HuH-7 (cell line): ENCODE results near the gene AGRN.

ENCODE experiments used
- DNase-seq: peaks from one replicate; pipeline ENCODE4 v3.0.0; 2011; ENCODE audit warnings: low spot score

Gene AGRN

DNA sequence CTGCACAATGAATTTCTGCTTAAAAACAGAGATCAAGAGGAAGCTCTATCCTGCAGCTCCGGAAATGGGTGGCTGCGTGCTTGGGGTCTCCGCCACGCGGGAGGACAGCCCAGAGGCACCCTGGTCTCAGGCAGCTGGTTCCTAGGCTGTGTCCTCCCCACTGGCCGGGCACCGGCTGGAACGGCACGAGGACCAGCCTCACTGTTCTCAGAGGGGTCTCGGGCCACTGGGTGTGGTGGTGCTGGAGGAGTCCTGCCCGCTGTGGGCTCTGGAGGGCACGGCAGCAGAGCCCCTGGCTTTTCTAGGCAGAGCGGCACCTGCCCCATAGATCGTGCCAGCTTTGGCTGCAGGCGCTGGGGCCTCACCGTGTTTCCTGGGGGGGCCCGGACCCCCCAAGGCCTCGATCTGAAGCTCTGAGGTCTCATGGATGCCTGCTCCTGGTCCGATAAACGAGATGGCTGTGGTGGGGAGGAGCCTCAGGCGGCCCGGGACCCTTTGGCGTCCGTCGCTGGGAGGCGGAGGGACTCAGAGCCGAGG lies 62.4 kb downstream of the AGRN start:
- DNase-seq, result no peak

DNA sequence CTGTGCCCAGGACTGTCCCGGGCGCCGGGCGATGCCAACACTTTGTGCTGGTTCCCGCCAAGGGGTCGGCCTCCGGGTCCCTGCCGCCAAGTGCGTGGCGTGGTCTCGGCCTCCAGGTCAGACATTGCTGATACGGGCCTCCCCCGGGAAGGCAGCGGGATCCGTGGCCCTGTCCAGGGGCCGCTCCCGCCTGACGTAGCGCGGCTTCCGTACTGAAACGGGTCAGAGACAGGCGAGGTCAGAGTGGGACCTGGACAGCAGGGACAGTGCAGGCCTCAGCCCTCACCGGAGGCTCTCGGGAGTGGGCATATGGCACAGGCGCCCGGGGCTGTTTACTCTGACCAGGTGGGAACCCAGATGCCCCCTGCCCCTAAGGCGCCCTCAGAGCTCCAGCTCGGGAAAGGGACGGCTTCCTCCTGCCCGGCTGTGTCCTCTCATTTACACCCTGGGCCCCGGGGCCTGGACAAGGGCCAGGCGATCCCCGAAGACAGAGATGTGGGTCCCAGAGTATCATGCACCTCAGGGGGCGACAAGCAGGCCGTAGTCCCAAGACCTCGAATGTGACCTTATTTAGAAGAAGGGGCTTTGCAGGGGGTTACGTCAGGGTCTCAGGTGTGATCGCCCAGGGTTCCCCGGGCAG lies 63.0 kb downstream of the AGRN start:
- no peak for DNase-seq

DNA sequence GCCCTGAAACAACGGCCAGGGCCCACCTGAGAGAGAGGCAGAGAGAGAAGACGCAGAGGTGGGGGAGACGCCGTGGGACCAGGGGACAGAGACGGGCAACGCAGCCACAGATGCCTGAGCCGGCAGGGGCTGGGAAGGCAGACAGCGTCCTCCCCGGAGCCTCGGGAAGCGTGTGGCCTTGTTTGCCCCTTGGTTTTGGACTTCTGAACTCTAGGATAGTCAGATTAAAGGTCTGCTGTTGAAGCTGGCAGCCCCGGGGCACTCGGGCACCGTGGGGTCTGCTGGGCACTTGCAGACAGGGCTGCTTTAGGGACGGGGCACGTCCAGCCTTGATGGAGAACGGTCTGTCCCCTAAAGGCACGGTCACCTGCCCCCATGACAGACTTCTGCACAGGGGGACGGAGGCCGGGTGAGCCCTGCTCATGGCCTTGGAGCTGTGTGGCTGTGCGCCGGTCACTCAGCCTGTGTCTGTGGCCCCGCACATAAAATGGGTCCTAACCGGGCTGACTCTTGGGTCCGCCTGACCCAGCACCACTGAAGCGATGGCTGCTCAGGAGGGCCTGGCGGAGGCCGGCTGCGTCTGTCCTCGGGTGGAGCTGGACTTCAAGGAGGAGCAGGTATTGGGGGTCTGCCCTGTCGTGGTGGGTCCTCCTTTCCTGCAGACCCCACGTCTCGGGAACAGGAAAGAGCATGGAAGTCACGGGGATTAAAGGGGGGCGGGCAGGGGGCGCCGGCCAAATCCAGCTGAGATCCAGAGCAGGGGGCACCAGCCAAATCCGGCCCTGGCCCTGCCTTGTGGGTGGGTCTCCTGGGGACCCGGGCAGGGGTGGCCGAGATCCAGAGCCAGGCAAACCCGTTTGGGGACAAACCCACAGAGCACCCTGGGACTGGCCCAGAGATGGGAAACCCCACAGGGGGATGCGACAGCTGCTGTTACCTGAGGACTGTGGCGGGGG lies 63.8 kb downstream of the AGRN start:
- no peak for DNase-seq

DNA sequence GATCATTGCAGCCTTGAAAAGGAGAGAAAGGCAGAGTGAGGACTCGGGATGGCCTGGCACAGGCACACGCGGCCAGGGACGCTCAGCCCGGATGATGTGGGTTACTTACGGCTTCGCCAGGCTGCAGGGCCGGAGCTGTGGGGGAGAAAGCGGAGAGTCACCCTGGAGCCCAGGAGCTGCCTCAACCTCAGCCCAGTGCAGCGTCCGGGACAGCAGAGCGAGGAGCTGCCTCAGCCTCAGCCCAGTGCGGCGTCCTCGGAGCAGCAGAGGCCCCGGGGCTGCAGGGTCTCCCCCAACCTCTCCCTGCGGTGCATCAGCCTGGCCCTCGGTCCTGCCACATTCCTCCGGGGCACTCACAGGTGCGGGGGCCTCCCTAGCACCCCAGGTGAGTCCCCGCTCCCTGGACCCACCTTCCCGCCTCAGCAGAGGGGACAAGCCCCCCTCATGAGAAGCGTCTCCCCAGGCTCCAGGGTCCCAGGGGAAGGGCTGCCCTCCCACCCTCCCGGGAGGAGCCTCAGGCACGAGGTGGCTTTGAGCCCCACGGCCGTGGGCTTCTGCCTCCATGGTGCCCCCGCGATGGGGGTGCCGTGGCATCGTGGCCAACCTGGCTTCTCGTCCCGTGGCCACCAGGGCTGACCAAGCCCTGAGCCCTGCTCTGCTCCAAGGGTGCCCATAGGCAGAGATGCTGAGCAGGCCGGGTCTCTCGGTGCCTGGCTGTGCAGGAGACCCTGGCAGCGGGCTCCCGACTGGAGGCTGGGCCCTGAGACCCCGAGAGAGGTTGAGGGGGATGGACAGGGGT lies 64.7 kb downstream of the AGRN start:
- DNase-seq, result no peak

DNA sequence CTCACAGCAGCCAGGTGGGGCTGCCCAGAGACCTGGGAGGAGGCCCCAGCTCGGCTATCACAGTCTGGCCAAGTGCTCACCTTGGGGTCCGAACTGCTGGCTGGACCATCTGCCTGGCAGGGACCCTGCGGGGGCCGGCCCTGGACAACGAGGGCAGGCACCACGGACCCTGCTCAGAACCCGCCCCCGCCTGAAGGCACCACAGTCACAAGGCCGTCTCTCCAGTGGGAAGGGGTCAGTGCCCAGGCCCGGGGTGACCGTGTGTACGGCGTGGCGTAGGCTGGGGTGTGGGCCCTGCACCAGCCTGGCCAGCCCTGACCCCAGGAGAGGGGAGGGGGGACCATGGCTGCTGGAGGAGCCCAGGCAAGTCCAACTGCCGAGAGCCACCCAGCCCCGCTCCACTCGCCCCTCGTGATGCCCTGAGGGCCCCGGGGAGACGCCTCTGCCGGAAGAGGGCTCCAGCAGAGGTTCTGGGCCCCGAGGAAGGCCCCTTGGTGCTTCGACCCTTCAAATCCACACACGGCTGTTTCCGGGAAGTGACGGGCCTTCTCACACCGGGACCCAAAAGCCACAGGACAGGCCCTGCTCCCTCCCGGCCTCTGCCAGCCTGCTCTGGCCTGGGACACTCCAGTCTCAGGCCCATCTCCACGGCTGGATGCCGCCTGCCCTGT lies 65.4 kb downstream of the AGRN start:
- DNase-seq, result no peak

DNA sequence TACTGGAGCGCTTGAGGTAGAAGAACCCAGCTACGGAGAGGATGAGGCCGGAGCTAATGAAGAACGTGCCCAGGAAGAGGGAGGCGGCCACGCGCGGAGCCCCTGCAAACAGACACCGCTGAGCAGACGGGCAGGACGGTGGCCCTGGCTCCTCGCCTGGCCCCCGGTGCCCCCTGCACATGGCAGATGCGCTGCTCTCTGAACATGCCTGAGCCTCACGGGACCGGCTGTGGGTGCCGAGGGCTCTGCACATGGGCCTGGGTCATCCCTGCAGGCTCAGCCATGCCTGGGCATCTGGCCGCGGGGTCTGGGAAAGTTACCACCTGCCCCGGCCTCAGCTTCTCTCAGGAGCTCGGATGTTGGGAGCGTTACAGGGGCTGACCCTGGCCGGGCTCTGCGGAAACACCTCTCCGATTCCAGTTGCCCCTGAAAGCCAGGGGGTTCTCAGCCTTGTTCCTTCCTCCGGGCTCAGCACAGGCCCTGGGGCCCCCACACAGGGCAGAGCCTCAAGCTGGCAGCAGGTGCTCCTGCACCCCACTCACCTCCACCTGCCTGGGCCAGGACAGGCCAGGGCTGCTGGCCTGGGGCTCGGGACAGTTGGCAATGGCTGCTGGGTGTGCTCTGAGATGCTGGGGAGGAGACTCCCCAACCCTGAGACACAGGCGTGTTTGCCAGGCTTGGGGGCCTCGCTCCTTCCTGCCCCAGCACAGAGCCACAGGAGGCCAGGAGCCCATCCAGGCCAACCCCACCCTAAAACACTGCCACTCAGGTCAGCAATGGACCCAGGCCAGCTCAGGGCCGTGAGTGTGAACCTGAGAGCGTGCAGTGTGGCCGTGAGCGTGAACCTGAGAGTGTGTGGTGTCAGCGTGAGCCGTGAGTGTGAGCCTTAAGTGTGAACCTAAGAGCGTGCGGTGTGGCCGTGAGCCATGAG lies 66.3 kb downstream of the AGRN start:
- no peak for DNase-seq

DNA sequence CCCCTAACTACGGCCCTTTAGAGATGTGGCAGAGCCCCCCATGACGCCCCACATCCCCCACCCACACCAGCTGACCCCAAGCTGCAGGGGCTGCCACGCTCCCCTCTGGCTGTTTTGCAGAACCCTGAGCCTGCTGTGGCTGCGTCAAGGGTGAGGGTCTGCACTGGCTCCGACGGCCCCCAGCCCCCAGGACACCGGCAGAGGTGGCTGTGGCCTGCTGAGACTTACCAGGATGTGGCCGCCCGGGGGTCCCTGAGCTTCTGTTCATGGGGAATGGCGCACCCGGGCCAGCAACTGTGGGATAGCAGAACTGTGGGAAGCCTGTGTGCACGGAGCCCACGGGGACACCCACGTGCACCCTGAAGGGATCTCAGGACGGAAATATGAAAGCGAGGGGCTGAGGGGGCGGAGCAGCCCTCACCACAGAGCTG lies 67.0 kb downstream of the AGRN start:
- no peak for DNase-seq

DNA sequence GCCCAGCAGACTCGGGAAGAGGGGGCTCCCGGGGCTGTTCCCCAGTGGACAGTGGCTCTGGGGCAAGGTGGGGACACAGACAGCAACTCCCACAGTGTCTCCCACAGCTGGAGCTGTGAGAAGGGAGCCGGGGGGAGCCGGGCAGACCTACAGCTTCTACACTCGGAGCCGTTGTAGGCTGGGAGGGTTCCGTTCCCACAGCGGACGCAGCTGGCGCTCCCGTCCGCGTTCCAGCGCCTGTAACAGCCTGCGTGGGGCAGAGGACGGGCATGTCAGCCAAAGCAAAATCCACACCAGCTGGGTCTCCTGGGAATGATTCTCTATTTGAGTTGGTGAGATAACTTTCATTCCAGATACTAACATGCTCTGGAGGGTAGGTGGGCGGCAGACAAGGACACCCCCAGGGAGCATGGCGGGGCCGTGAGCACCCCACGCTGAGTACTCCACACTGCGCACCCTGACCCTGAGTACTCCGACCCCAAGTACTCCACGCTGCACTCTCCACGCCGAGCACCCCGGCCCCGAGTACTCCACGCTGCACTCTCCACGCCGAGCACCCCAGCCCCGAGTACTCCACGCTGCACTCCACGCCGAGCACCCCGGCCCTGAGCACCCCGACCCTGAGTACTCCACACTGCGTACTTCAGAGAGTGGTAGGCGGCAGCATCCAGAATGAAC lies 67.6 kb downstream of the AGRN start:
- no peak for DNase-seq

DNA sequence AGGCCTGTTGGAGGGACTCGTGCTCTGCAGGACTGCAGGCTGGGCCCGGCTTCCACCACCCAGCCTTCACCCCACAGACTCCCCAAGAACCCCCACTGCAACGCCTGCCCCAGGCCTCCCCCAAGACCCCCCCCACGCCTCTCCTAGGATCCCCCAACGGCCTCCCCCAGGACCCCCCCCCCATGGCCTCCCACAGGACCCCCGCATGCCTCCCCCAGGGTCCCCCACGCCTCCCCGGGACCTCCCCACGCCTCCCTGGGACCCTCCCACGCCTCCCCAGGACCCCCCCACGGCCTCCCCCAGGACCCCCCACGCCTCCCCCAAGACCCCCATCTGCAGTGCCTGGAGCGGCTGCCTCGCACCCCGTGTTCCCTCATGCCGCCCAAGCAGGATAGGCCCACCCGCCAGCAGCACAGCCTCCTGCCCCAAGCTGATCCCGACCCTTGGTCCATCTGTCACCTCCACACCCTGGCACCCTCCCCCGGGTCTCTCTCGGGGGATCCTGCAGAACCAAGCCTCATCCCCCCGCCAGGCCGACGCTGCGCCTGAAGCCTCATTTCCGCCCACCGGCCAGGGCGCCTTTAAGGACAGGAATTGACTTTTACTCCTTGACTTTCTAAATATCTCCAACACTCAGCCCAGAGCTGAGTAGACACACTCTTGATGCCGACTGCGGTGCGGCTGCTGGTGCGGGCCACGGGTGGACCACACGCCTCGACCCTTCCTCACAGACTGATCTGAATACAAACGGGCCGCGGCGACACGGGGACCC lies 68.3 kb downstream of the AGRN start:
- no peak for DNase-seq

DNA sequence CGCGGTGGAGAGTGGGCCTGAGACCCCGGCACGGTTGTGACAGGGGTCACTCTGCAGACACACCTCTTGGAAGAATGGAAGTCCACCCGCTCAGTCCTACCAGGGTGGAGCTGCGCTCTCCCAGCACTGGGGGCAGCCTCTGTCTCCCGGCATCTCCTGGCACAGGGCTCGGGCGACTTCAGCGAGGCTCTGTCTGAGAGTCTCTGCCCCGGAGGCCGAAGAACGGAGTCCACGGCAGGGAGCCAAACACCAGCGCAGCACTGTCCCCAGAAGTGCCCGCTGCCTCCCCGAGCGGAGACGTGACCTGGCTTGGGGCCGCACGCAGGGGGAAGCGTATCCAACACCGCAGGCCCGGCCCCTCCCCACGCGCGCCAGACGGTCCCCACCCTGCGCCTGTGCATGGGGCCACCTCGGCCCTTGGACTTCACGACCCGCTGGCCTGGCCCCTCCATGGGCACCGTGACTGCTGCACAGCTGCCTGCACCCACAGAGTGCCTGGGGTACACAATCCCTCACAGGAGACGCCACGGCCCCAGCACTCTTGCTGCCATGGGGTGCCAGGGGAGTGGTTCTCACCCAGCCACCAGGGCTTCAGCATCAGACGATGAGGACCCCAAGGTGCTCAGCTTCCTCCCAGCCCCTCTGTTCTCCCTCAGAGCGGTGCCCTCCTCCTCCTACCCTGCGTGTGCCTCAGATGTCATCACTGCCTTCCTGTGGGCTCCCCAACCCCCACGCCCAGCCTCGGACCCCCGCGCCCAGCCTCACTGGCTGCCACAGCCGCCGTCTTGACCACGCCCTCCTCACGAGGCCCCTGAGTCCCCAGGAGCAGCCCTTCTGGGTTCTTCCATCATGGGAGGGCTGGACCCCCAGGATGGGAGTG lies 69.1 kb downstream of the AGRN start:
- DNase-seq, result no peak

DNA sequence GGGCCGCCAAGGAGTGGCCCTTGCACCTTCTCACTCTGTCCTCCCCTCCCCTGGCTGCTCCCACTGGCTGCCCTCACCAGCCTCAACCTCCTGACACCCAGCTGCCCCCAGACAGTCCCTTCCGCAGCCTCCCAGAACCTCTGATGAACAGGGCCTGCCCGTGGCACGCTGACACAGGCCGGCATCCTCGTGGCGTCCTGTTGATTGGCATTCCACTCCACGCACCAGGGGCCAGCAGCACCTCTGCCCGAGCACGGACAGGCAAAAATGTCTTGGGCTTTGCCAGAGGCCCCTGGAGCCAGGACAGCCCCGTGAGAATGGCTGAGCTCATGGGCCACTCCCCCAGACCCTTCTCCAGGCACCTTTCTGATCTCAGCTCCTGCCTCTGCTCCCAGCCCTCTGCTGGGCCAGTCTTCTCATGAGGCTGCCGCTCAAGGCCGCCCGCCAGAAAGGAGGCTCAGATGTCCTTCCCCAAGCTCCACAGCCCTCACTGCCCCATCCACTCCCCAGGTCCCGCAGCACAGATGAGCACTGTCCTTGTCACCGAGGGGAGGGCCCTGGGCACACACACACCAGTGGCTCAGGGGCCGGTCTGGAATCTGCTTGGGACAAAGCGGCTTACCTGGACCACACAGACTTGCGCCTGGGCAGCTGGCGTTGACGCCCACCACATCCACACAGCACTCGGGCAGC lies 70.0 kb downstream of the AGRN start:
- no peak for DNase-seq

DNA sequence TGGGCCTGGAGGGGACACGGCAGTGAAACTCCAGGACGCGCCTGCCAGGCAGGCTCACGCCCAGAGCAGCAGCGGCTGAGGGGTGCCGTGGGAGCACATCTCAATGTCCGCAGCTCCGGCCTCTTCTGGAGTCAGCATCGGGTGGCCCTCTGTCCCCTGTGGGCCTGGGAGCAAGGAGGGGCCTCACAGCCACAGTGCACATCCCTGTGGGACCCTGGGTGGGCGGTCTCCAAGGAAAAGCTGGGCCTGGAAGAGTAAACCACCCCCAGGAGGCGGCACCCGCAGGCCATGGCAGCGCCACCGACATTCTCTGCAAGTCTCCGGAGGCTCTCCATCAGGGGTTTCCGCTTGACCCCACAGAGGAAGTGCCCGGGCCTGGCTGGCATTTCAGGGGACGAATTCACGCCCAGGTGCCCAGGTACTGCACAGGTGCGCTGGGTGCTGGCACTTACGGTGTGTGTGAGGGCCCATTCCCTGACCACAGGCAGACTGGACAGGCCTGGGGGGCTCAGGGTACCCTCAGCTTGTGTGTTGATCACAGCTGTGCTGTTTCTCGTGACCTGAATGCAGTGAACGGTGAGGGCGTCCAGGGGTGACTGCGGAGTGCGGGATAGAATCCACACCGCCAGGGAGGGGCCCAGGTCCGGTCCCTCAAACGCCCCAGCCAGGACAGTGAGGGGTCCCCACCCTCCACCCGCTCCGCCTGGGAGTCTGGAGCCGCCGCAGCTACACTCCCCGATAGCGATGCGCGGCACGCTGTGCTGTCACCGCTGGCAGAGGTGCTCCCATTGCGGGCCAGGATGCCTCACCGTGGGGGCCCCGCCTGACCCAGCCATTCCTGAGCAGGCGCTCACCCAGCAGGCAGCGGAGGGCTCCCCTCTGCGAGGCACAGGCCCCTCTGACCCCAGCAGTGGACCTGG lies 70.8 kb downstream of the AGRN start:
- no peak for DNase-seq

DNA sequence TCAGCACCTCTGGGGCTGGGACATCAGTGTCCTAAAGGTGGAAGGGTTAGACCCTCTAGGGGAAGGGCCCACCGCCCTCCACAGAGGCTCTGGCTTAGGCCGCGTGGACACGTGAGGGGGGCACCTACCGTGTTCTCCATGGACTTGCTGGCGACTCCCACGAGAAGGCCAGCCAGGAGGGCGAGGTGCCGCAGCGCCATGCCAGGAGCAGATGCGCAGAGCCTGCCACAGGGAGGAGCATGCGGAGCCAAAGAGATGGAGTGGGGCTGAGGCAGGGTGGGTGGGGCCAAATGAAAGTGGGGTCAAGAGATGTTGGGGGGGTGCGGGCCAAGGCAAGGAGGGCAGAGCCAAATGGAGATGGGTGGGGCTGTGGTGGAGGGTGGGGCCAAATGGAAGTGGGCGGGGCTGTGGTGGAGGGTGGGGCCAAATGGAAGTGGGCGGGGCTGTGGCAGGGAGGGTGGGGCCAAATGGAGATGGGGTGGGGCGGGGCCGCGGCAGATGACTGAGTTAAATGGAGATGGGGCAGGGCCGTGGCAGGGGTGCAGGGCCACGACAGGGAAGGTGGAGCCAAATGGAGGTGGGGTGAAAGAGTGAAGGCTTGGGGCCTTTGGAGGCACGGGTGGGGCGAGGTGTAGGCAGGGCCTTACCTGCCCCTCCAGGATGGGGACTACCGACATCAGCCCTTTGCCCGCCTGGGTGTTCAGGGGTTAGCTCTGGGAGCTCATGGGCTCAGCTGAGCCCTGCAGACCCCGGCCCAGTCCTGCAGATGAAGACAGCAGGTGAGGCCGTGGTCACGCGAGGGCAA lies 71.6 kb downstream of the AGRN start:
- no peak for DNase-seq

DNA sequence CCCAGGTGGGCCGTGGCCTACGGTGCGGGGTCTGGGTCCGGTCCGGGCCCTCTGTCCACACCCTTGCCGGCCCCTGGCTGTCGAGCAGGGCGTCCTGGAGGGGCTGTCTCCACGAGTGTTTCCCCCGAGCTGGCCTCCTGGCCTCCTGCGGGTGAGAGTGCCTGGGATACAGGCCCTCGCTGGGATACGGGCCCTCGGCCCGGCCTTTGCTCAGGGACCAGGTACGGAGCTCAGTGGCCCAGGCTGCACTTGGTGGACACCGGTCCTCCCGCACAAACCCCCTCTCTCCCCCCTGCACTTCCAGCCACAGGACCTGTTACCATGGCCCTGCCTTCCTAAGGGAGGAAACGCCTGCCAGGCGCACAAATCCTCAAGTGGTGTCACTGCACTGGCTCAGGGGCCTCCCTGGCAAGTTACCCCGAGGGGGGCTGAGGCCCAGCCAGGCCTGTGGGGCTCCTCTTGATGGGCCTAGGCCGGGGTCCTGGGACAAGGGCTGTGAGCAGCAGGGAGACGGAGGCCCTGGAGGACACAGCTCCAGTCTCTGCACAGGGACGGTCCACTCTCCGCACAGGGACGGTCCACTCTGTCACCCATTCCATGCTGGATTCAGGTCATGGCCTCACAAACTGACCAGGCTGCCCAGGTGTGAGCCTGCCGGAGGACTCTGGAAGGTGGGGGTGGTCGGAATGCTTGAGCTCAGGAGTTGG lies 72.4 kb downstream of the AGRN start:
- DNase-seq, result no peak
